PC-3 (cell line): ENCODE results near the gene EFCAB6. TPM values are rescaled to one million over a fixed set of nuclear protein-coding genes. Genes with fewer than 3 reads are reported as not detected.
A peak's percentile ranks its signal among the peaks of the same experiment; 100 is the strongest.

ENCODE experiments used
- ATAC-seq: fragments of 200-7000 bp; cut with Tn5 transposase; 2 replicates; pipeline ENCODE4 v1.9.1; 2020; ENCODE audit warnings: mild to moderate bottlenecking, moderate library complexity
- BruUV-seq: library from RNA; stranded (reverse); fragments of 400-500 nt; replicated peaks from 2 replicates; lab custom pipeline; 2021; lab: Mats Ljungman, UMichigan
- CTCF ChIA-PET: fragments of 300-600 bp; sonication (Branson Sonifier 250); formaldehyde crosslinking; loops from one replicate; lab custom pipeline; 2022; ENCODE audit warnings: antibody characterized with exemption; lab: Charles Lee
- POLR2A ChIA-PET: fragments of 300-600 bp; sonication (Branson Sonifier 250); formaldehyde crosslinking; loops from one replicate; lab custom pipeline; 2022; ENCODE audit warnings: antibody characterized with exemption; ENCODE audit not compliant: unreplicated experiment; lab: Charles Lee
- DNase-seq: peaks from one replicate; pipeline ENCODE4 v3.0.0-alpha.2; 2015
- H2AFZ ChIP-seq: fragments of 300-600 bp; sonication (generic); 2 replicates; pipeline ENCODE4 v1.6.0; 2016; ENCODE audit warnings: antibody characterized with exemption, low read length
- H3F3A ChIP-seq: fragments of 300-600 bp; sonication (generic); one replicate; pipeline ENCODE4 v1.6.0; 2017; ENCODE audit warnings: antibody characterized with exemption, low read length, control low read depth, mild to moderate bottlenecking; ENCODE audit not compliant: unreplicated experiment
- H3K27ac ChIP-seq: fragments of 300-600 bp; sonication (generic); 2 replicates; pipeline ENCODE4 v1.5.1; 2016; ENCODE audit warnings: mild to moderate bottlenecking, low read length
- H3K27me3 ChIP-seq: fragments of 300-600 bp; sonication (generic); 2 replicates; pipeline ENCODE4 v1.6.1; 2016; ENCODE audit warnings: low read length, mixed read lengths
- H3K36me3 ChIP-seq: fragments of 300-600 bp; sonication (generic); 2 replicates; pipeline ENCODE4 v1.6.1; 2016; ENCODE audit warnings: low read depth, mixed run types, low read length, mixed read lengths
- H3K4me1 ChIP-seq: fragments of 300-600 bp; sonication (generic); 2 replicates; pipeline ENCODE4 v1.5.1; 2016; ENCODE audit warnings: low read length; ENCODE audit not compliant: insufficient read depth
- H3K4me2 ChIP-seq: fragments of 300-600 bp; sonication (generic); 2 replicates; pipeline ENCODE4 v1.6.0; 2016; ENCODE audit warnings: low read length
- H3K4me3 ChIP-seq: fragments of 300-600 bp; sonication (generic); 2 replicates; pipeline ENCODE4 v1.5.1; 2016; ENCODE audit warnings: mild to moderate bottlenecking, low read length, mixed read lengths
- H3K79me2 ChIP-seq: fragments of 300-600 bp; sonication (generic); 2 replicates; pipeline ENCODE4 v1.6.1; 2017; ENCODE audit warnings: low read length, mixed read lengths
- H3K9ac ChIP-seq: fragments of 300-600 bp; sonication (generic); 2 replicates; pipeline ENCODE4 v1.6.0; 2016; ENCODE audit warnings: mild to moderate bottlenecking, low read length
- H3K9me2 ChIP-seq: fragments of 300-600 bp; sonication (generic); replicated peaks from 2 replicates; pipeline ENCODE4 v1.6.1; 2016; ENCODE audit warnings: mixed run types, low read length, mixed read lengths
- H3K9me3 ChIP-seq: fragments of 300-600 bp; sonication (generic); 2 replicates; pipeline ENCODE4 v1.6.1; 2016; ENCODE audit warnings: low read length, mixed read lengths
- H4K20me1 ChIP-seq: fragments of 300-600 bp; sonication (generic); 2 replicates; pipeline ENCODE4 v1.6.1; 2016; ENCODE audit warnings: low read length, mixed read lengths
- EZH2 ChIP-seq: fragments of 300-600 bp; sonication (generic); IDR thresholded peaks from one replicate; pipeline ENCODE4 v1.6.1; 2017; ENCODE audit warnings: antibody characterized with exemption, mild to moderate bottlenecking, low read length; ENCODE audit not compliant: unreplicated experiment
- EZH2phosphoT487 ChIP-seq: fragments of 300-600 bp; sonication (generic); IDR thresholded peaks from 2 replicates; pipeline ENCODE4 v1.6.1; 2018; ENCODE audit warnings: mild to moderate bottlenecking, antibody characterized with exemption, low read length, borderline replicate concordance
- intact Hi-C: fragments of 100-400 bp; cut with micrococcal nuclease; formaldehyde crosslinking; loops from 2 replicates; pipeline ENCODE4 v1.9.0; 2023
- total RNA-seq: library from RNA; depleted of rRNA; stranded (reverse); fragments of >200 nt; gene quantifications from 2 replicates; pipeline ENCODE4 v1.2.3, GENCODE V29; 2014
- TF ChIP-seq, protein P1 (sequence below): fragments of 300-600 bp; sonication (generic); conservative IDR thresholded peaks from 2 replicates; pipeline ENCODE4 v1.5.1; 2017; ENCODE audit warnings: antibody characterized with exemption, low read depth, mild to moderate bottlenecking, low read length

Gene EFCAB6
- total RNA-seq, 1 experiment from 2014 or later, result 0.07 TPM

GRCh38 chr22:43776081-43776670 lies 35.9 kb downstream of the EFCAB6 start:
- Histone ChIP-seq H3K9ac (no peak overlapping the region; the same call in 1 of the 2 replicates), H3K27me3 (no peaks in the 10 kb centered on the region), H3K9me3 (no peaks in the 10 kb centered on the region), H3K4me3 (no peak overlapping the region), H3K4me1 (peaks cover 21% of the 10 kb centered on the region), H3K9me2 (no peaks in the 10 kb centered on the region), H3F3A (no peaks in the 10 kb centered on the region), H4K20me1 (no peaks in the 10 kb centered on the region), H3K79me2 (no peaks in the 10 kb centered on the region), H3K36me3 (no peaks in the 10 kb centered on the region), H3K27ac (peak overlapping the region; percentile 57), H3K4me2 (peak overlapping the region; percentile 48), H2AFZ (no peak overlapping the region)
- POLR2A ChIA-PET, result no interaction called here
- intact Hi-C loops, result no loop called here
- DNase-seq (peak; percentile 88), ATAC-seq (peak; percentile 74)
- no TSS peak for BruUV-seq
- CTCF ChIA-PET, result interaction anchor here (1.5 kb wide), 1 partner anchor 50 kb away, joined by 5 read pairs; no protein-coding TSS in a partner anchor
- TF ChIP-seq EZH2 (no peak), EZH2phosphoT487 (no peak)
- TF ChIP-seq, protein P1, sequence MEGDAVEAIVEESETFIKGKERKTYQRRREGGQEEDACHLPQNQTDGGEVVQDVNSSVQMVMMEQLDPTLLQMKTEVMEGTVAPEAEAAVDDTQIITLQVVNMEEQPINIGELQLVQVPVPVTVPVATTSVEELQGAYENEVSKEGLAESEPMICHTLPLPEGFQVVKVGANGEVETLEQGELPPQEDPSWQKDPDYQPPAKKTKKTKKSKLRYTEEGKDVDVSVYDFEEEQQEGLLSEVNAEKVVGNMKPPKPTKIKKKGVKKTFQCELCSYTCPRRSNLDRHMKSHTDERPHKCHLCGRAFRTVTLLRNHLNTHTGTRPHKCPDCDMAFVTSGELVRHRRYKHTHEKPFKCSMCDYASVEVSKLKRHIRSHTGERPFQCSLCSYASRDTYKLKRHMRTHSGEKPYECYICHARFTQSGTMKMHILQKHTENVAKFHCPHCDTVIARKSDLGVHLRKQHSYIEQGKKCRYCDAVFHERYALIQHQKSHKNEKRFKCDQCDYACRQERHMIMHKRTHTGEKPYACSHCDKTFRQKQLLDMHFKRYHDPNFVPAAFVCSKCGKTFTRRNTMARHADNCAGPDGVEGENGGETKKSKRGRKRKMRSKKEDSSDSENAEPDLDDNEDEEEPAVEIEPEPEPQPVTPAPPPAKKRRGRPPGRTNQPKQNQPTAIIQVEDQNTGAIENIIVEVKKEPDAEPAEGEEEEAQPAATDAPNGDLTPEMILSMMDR, result no peak

DNA sequence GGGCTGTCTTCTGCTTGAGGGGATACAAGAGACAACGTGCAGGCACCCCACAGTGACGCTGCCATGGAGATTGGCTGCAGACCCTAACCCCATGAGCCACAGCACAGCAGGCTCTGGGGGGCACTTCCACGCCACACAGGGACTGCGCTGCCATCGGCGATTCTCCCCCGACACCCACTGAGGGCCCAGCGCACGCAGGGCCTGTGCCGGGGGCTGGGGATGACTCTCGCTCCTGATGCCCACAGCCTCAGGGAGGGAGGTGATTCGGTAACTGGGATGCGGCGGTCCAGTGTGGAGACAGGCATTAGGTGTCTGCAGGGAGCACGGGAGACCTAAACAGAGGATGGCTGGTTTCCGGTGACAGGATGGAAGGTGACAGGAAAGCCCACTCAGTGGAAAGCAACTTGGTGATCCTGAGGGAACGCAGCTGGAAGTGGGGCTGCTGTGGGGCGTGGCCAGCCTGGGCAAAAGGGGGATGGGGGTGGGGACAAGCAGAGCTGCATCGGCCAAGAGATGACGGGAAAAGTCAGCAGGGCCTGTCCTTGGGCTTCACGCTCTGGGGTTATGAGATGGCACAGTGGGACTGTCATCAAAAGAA lies 37.7 kb downstream of the EFCAB6 start:
- Histone ChIP-seq H3K4me1 (peaks cover 21% of the 10 kb centered on the region), H3K79me2 (no peaks in the 10 kb centered on the region), H3K4me2 (no peak overlapping the region), H2AFZ (no peak overlapping the region), H3K4me3 (no peak overlapping the region), H3K9me2 (no peaks in the 10 kb centered on the region), H3K27ac (no peak overlapping the region), H4K20me1 (no peaks in the 10 kb centered on the region), H3K9me3 (no peaks in the 10 kb centered on the region), H3F3A (no peaks in the 10 kb centered on the region), H3K36me3 (no peaks in the 10 kb centered on the region), H3K9ac (no peak overlapping the region), H3K27me3 (no peaks in the 10 kb centered on the region)
- ChIA-PET POLR2A (no interaction called here), CTCF (no interaction called here)
- intact Hi-C loops, result no loop called here
- ATAC-seq, result no peak
- BruUV-seq, result no TSS peak
- no peak for DNase-seq
- TF ChIP-seq, protein P1, result no peak
- no peak for TF ChIP-seq EZH2

DNA sequence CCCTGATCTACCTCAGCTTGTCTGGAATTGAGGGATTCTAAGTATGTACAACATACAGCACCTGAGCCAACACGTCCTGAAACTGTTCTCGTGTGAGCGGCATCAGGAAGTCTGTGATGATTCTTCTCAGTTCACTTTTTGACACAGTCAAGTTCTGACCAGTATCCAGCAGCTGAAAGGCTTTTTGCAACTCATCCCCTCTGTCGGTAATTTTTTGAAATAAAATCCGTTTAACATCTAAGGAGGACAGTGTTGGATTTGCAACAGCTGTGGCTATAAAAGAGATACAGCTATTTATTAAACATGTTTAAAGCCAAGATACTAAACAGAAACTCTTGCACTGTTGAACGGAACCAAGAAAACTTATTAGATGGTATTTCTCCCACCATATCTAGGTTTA lies 39.3 kb downstream of the EFCAB6 start:
- Histone ChIP-seq H3K27me3 (no peaks in the 10 kb centered on the region), H3K4me2 (no peak overlapping the region), H3K27ac (no peak overlapping the region), H3K9me2 (no peaks in the 10 kb centered on the region), H2AFZ (no peak overlapping the region), H3K4me1 (peaks cover 20% of the 10 kb centered on the region), H4K20me1 (no peaks in the 10 kb centered on the region), H3F3A (no peaks in the 10 kb centered on the region), H3K9ac (no peak overlapping the region), H3K36me3 (no peaks in the 10 kb centered on the region), H3K4me3 (no peak overlapping the region), H3K9me3 (no peaks in the 10 kb centered on the region), H3K79me2 (no peaks in the 10 kb centered on the region)
- TF ChIP-seq EZH2 (no peak), EZH2phosphoT487 (no peak)
- TF ChIP-seq, protein P1, result no peak
- intact Hi-C loops, result no loop called here
- no TSS peak for BruUV-seq
- ATAC-seq (no peak), DNase-seq (no peak)
- ChIA-PET CTCF (no interaction called here), POLR2A (no interaction called here)
